GM12801 (cell line): ENCODE measurements around the gene CYP27C1.

Source experiments
- CTCF ChIP-seq: IDR thresholded peaks from one replicate; pipeline ENCODE4 v1.5.1; 2011; ENCODE audit warnings: control low read depth; ENCODE audit not compliant: insufficient read length; ENCODE audit errors: extremely low read depth

The CYP27C1 gene

GRCh38 chr2:127145280-127145895, 74.7 kb downstream of the CYP27C1 start:
- no peak for TF ChIP-seq CTCF

GRCh38 chr2:127143841-127144782, 76.0 kb downstream of the CYP27C1 start:
- no peak for TF ChIP-seq CTCF

- no peak for TF ChIP-seq CTCF
Measured at GRCh38 chr2:127142663-127143630, 77.2 kb downstream of the CYP27C1 start.

- no peak for TF ChIP-seq CTCF
Measured at GRCh38 chr2:127140538-127140937, 79.6 kb downstream of the CYP27C1 start.

- TF ChIP-seq CTCF: no peak
Measured at GRCh38 chr2:127139766-127140165, 80.3 kb downstream of the CYP27C1 start.

GRCh38 chr2:127138281-127138680, 81.8 kb downstream of the CYP27C1 start:
- no peak for TF ChIP-seq CTCF

- no peak for TF ChIP-seq CTCF
Measured at GRCh38 chr2:127137741-127138140, 82.4 kb downstream of the CYP27C1 start.
